ENCODE results near the gene C17orf67. TPM values are rescaled to one million over a fixed set of nuclear protein-coding genes. Genes with fewer than 3 reads are reported as not detected.

C17orf67 gene
- total and polyA plus RNA-seq, 5 donors from 2014 or later = 1.5 to 6.2 (median 2.2) TPM

Other genes starting within 250 kb of the C17orf67 start
- gene NOG, start 240.2 kb downstream of the C17orf67 start, total RNA-seq = 4.8 TPM
- 10 to 100 TPM; 14.2 to 34.7 (median 23.7) TPM for gene NOG, start 240.2 kb downstream of the C17orf67 start, polyA plus RNA-seq
- gene DGKE, start 231 bp upstream of the C17orf67 start, total RNA-seq = 45.5 TPM
- 1 to 10 TPM; 6.2 to 9.5 (median 7.4) TPM for gene DGKE, start 231 bp upstream of the C17orf67 start, polyA plus RNA-seq
- gene TRIM25, start 80.1 kb upstream of the C17orf67 start, total RNA-seq = 58.3 TPM
- 1 to 10 TPM; 4.6 to 7.8 (median 5.7) TPM for gene TRIM25, start 80.1 kb upstream of the C17orf67 start, polyA plus RNA-seq
- 19.3 TPM for gene COIL, start 127.1 kb upstream of the C17orf67 start, total RNA-seq
- 10 to 100 TPM; 15.4 to 21.4 (median 17.9) TPM for gene COIL, start 127.1 kb upstream of the C17orf67 start, polyA plus RNA-seq
- gene SCPEP1, start 144.2 kb upstream of the C17orf67 start, total RNA-seq = 14.5 TPM
- 10 to 100 TPM; 18.9 to 24.9 (median 23.3) TPM for gene SCPEP1, start 144.2 kb upstream of the C17orf67 start, polyA plus RNA-seq

Data from CD4-positive, CD25-positive, alpha-beta regulatory T cell (primary cell).